DOHH2 (cell line): ENCODE results near the gene ZFP92.
A peak's percentile ranks its signal among the peaks of the same experiment; 100 is the strongest.

Experiments used
- H3F3A ChIP-seq: fragments of 200-600 bp; sonication (generic), shearing (Covaris generic); 2 replicates; pipeline ENCODE4 v1.6.0; 2016; ENCODE audit warnings: antibody characterized with exemption, mild to moderate bottlenecking; ENCODE audit not compliant: control insufficient read depth, insufficient read depth
- H3K27ac ChIP-seq: fragments of 200-600 bp; sonication (generic); 2 replicates; pipeline ENCODE4 v1.5.1; 2014; ENCODE audit warnings: low read depth, mild to moderate bottlenecking, low read length, moderate library complexity
- H3K27me3 ChIP-seq: fragments of 200-600 bp; sonication (generic); 2 replicates; pipeline ENCODE4 v1.6.1; 2014; ENCODE audit warnings: mild to moderate bottlenecking, low read length, mixed read lengths; ENCODE audit not compliant: control insufficient read depth
- H3K36me3 ChIP-seq: fragments of 200-600 bp; sonication (generic); 2 replicates; pipeline ENCODE4 v1.6.1; 2014; ENCODE audit warnings: mild to moderate bottlenecking, low read length, moderate library complexity, mixed read lengths; ENCODE audit not compliant: control insufficient read depth
- H3K4me1 ChIP-seq: fragments of 200-600 bp; sonication (generic); 2 replicates; pipeline ENCODE4 v1.6.1; 2014; ENCODE audit warnings: mild to moderate bottlenecking, low read length, mixed read lengths; ENCODE audit not compliant: control insufficient read depth
- H3K4me2 ChIP-seq: fragments of 200-600 bp; sonication (generic); 2 replicates; pipeline ENCODE4 v1.6.0; 2014; ENCODE audit warnings: mild to moderate bottlenecking, low read length, moderate library complexity
- H3K4me3 ChIP-seq: fragments of 200-600 bp; sonication (generic); 2 replicates; pipeline ENCODE4 v1.5.1; 2014; ENCODE audit warnings: mild to moderate bottlenecking, low read length, mixed read lengths
- H3K79me2 ChIP-seq: fragments of 200-600 bp; sonication (generic); 2 replicates; pipeline ENCODE4 v1.6.1; 2014; ENCODE audit warnings: mild to moderate bottlenecking, low read length, mixed read lengths; ENCODE audit not compliant: control insufficient read depth
- H3K9me2 ChIP-seq: fragments of 200-600 bp; sonication (generic); replicated peaks from 2 replicates; pipeline ENCODE4 v1.6.1; 2014; ENCODE audit warnings: mild to moderate bottlenecking, low read length, mixed read lengths; ENCODE audit not compliant: control insufficient read depth
- H3K9me3 ChIP-seq: fragments of 200-600 bp; sonication (generic); 2 replicates; pipeline ENCODE4 v1.6.1; 2014; ENCODE audit warnings: antibody characterized with exemption, low read length, mixed read lengths; ENCODE audit not compliant: control insufficient read depth, insufficient read depth
- H4K20me1 ChIP-seq: fragments of 200-600 bp; sonication (generic); 2 replicates; pipeline ENCODE4 v1.6.0; 2014; ENCODE audit warnings: low read depth, mild to moderate bottlenecking, antibody characterized with exemption, low read length, moderate library complexity; ENCODE audit not compliant: control insufficient read depth, insufficient read depth
- CTCF ChIP-seq: fragments of 200-600 bp; sonication (generic); IDR thresholded peaks from one replicate; pipeline ENCODE4 v1.5.1; 2014; ENCODE audit warnings: antibody characterized with exemption, mild to moderate bottlenecking, low read depth, low read length; ENCODE audit not compliant: poor library complexity, severe bottlenecking
- EZH2phosphoT487 ChIP-seq: fragments of 200-600 bp; sonication (generic); IDR thresholded peaks from 2 replicates; pipeline ENCODE4 v1.6.1; 2017; ENCODE audit warnings: borderline replicate concordance, mild to moderate bottlenecking, antibody characterized with exemption, low read length, moderate library complexity, mixed read lengths

ZFP92 gene, protein sequence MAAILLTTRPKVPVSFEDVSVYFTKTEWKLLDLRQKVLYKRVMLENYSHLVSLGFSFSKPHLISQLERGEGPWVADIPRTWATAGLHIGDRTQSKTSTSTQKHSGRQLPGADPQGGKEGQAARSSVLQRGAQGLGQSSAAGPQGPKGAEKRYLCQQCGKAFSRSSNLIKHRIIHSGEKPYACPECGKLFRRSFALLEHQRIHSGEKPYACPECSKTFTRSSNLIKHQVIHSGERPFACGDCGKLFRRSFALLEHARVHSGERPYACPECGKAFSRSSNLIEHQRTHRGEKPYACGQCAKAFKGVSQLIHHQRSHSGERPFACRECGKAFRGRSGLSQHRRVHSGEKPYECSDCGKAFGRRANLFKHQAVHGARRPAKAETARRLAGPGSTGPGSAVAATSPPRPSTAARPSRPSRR

GRCh38 chrX:153411255-153411987 is at the start of gene ZFP92:
TSS of gene ZFP92 (plus strand) at chrX:153411472. CDS start at chrX:153418323, 6,851 bp downstream.
- TF ChIP-seq CTCF (no peak), EZH2phosphoT487 (no peak)
- Histone ChIP-seq H3K79me2 (peaks cover 3% of the 10 kb centered on the region; the same call in 1 of the 2 replicates), H4K20me1 (no peaks in the 10 kb centered on the region), H3K36me3 (no peaks in the 10 kb centered on the region), H3K4me1 (peaks cover 19% of the 10 kb centered on the region), H3K9me2 (no peaks in the 10 kb centered on the region), H3K27me3 (no peaks in the 10 kb centered on the region), H3K9me3 (no peaks in the 10 kb centered on the region), H3K27ac (no peak within 1 kb of the TSS), H3F3A (no peaks in the 10 kb centered on the region), H3K4me2 (peak within 1 kb of the TSS; percentile 77), H3K4me3 (peak within 1 kb of the TSS; percentile 74)

- no peaks in the 10 kb centered on the region for H3K4me1 ChIP-seq
- H3K9me2 ChIP-seq = no peaks in the 10 kb centered on the region
- no peak overlapping the region for H3K4me2 ChIP-seq
- no peaks in the 10 kb centered on the region for H3K9me3 ChIP-seq
- no peaks in the 10 kb centered on the region for H3K79me2 ChIP-seq
- H3K27me3 ChIP-seq = no peaks in the 10 kb centered on the region
- H3K36me3 ChIP-seq = no peaks in the 10 kb centered on the region
- TF ChIP-seq EZH2phosphoT487 (no peak), CTCF (no peak)
- no peaks in the 10 kb centered on the region for H3F3A ChIP-seq
- H4K20me1 ChIP-seq = no peaks in the 10 kb centered on the region
- no peak overlapping the region for H3K4me3 ChIP-seq
- H3K27ac ChIP-seq = no peak overlapping the region
These were observed 49.4 kb upstream of the ZFP92 start for GRCh38 chrX:153361781-153362397.

DNA sequence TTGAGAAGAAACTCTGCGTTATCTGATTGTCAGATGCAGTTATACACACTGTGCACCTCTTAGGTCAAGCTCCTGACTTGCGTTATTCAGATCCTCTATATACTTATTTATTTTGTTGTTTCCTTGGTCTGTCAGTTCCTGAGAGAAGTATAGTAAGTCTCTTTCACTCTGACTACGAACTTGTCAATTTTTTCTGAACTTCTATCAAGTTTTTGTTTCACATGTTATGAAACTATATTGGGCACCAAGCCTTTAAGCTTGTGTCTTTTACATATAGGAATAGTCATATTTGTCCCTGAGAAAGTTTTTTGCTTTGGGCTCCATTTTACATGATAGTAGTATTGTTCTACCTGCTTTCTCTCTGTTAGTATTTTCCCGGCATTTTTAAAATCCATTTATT is 45.6 kb upstream of the ZFP92 start:
- Histone ChIP-seq H3F3A (no peaks in the 10 kb centered on the region), H3K4me1 (no peaks in the 10 kb centered on the region), H3K4me2 (no peak overlapping the region), H3K9me3 (no peaks in the 10 kb centered on the region), H3K9me2 (no peaks in the 10 kb centered on the region), H3K27me3 (no peaks in the 10 kb centered on the region), H3K27ac (no peak overlapping the region), H4K20me1 (no peaks in the 10 kb centered on the region), H3K79me2 (no peaks in the 10 kb centered on the region), H3K36me3 (no peaks in the 10 kb centered on the region), H3K4me3 (no peak overlapping the region)
- TF ChIP-seq EZH2phosphoT487 = no peak
- no peak for TF ChIP-seq CTCF
